ENCODE measurements around the gene TFEC. TPM values are rescaled to one million over a fixed set of nuclear protein-coding genes. Genes with fewer than 3 reads are reported as not detected.

Gene TFEC
- total RNA-seq, 1 experiment from 2014 or later: 0.12 TPM

Other genes with a start within 250 kb of the TFEC start
- 129 TPM for gene TES, start 179.8 kb upstream of the TFEC start, total RNA-seq (2021; ENCODE audit: unreplicated experiment)

Measured in HCT116 (cell line).